GM18517 (cell line): ENCODE measurements around the gene KLHL14.
A peak's percentile ranks its signal among the peaks of the same experiment; 100 is the strongest.

Experiments used
- ATAC-seq: cut with Tn5 transposase; IDR thresholded peaks from one replicate; pipeline ENCODE4 v1.9.1; 2021; ENCODE audit warnings: mild to moderate bottlenecking, moderate library complexity; ENCODE audit not compliant: unreplicated experiment

KLHL14 gene

GRCh38 chr18:32770666-32771168 lies 2.1 kb downstream of the KLHL14 start:
- ATAC-seq = no peak

GRCh38 chr18:32770054-32770665 lies 2.7 kb downstream of the KLHL14 start:
- no peak for ATAC-seq

- no peak for ATAC-seq
These were observed 3.2 kb downstream of the KLHL14 start for GRCh38 chr18:32769586-32770053.

- ATAC-seq = no peak
These were observed 3.7 kb downstream of the KLHL14 start for GRCh38 chr18:32769071-32769585.

- no peak for ATAC-seq
These were observed 5.4 kb downstream of the KLHL14 start for GRCh38 chr18:32767400-32767799.

- ATAC-seq = no peak
These were observed 8.1 kb downstream of the KLHL14 start for GRCh38 chr18:32764611-32765244.

- no peak for ATAC-seq
These were observed 9.5 kb downstream of the KLHL14 start for GRCh38 chr18:32763293-32763692.

GRCh38 chr18:32761231-32761630 lies 11.6 kb downstream of the KLHL14 start:
- no peak for ATAC-seq

- peak; percentile 92 for ATAC-seq
These were observed 12.4 kb downstream of the KLHL14 start for GRCh38 chr18:32760391-32760790.

GRCh38 chr18:32759611-32760167 lies 13.1 kb downstream of the KLHL14 start:
- no peak for ATAC-seq

- no peak for ATAC-seq
These were observed 18.1 kb downstream of the KLHL14 start for GRCh38 chr18:32754508-32755263.

- ATAC-seq = no peak
These were observed 19.1 kb downstream of the KLHL14 start for GRCh38 chr18:32753656-32754260.

- no peak for ATAC-seq
These were observed 22.5 kb downstream of the KLHL14 start for GRCh38 chr18:32750328-32750727.

- ATAC-seq = no peak
These were observed 23.0 kb downstream of the KLHL14 start for GRCh38 chr18:32749809-32750208.

- ATAC-seq = no peak
These were observed 30.2 kb downstream of the KLHL14 start for GRCh38 chr18:32742579-32742978.

GRCh38 chr18:32735781-32736180 lies 37.0 kb downstream of the KLHL14 start:
- ATAC-seq = no peak

GRCh38 chr18:32734442-32734841 lies 38.4 kb downstream of the KLHL14 start:
- no peak for ATAC-seq

GRCh38 chr18:32732165-32732564 lies 40.7 kb downstream of the KLHL14 start:
- ATAC-seq = no peak

- ATAC-seq = peak; percentile 98
These were observed 42.2 kb downstream of the KLHL14 start for GRCh38 chr18:32730620-32731091.

- ATAC-seq = no peak
These were observed 42.8 kb downstream of the KLHL14 start for GRCh38 chr18:32730068-32730467.
